Uterus (tissue), 2 donors: ENCODE results near the gene OPCML.

Experiments
- POLR2A ChIP-seq, 2 donors: fragments of 450-650 bp; IDR thresholded peaks; one replicate each; pipeline ENCODE4 v1.6.1; 2016; ENCODE audit warnings: antibody characterized with exemption in 2 of 2, mild to moderate bottlenecking in 1 of 2, moderate library complexity in 1 of 2
- TF ChIP-seq, protein P1 (sequence below), 4 experiments: fragments of 200-600 bp in 2 of 4; fragments of 450-650 bp in 2 of 4; sonication (generic) in 2 of 4; IDR thresholded peaks; one replicate each; pipeline ENCODE4 v1.5.1; 2016 to 2019; ENCODE audit warnings: antibody characterized with exemption in 4 of 4, mild to moderate bottlenecking in 2 of 4, moderate library complexity in 1 of 4

GRCh38 chr11:132862933-132863332 lies 669.4 kb downstream of the OPCML start:
- TF ChIP-seq, protein P1, sequence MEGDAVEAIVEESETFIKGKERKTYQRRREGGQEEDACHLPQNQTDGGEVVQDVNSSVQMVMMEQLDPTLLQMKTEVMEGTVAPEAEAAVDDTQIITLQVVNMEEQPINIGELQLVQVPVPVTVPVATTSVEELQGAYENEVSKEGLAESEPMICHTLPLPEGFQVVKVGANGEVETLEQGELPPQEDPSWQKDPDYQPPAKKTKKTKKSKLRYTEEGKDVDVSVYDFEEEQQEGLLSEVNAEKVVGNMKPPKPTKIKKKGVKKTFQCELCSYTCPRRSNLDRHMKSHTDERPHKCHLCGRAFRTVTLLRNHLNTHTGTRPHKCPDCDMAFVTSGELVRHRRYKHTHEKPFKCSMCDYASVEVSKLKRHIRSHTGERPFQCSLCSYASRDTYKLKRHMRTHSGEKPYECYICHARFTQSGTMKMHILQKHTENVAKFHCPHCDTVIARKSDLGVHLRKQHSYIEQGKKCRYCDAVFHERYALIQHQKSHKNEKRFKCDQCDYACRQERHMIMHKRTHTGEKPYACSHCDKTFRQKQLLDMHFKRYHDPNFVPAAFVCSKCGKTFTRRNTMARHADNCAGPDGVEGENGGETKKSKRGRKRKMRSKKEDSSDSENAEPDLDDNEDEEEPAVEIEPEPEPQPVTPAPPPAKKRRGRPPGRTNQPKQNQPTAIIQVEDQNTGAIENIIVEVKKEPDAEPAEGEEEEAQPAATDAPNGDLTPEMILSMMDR (IDR thresholded peaks at IDR 0.05): no peak
- TF ChIP-seq POLR2A (IDR thresholded peaks at IDR 0.05): no peak
